SK-N-SH (cell line): ENCODE results near the gene ASCC3.

ENCODE experiments used
- TF ChIP-seq, protein P1 (sequence below): fragments of 200-600 bp; sonication (generic); IDR thresholded peaks from 2 replicates; pipeline ENCODE4 v1.6.1; 2017; ENCODE audit warnings: antibody characterized with exemption, mild to moderate bottlenecking, moderate library complexity
- TF ChIP-seq, protein P2 (sequence below): IDR thresholded peaks from 2 replicates; pipeline ENCODE4 v1.4.0; 2012; ENCODE audit warnings: low read depth

DNA sequence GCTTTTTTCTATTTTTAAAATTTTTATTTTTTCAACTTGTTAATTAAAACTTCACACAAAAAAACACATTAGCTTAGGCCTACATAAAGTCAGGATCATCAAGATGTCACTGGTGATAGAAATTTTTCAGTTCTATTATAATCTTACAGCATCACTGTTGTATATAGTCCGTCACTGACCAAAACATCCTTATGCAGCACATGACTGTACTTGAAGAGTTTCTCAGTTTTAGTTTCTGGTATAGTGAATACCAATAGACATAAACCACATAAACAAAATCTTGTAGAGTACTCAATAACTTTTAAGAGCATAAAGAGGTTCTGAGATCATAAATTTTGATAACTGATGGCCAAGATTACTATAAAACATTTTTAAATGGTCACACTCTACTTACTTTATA lies 71.8 kb downstream of the ASCC3 start:
- TF ChIP-seq, protein P1, sequence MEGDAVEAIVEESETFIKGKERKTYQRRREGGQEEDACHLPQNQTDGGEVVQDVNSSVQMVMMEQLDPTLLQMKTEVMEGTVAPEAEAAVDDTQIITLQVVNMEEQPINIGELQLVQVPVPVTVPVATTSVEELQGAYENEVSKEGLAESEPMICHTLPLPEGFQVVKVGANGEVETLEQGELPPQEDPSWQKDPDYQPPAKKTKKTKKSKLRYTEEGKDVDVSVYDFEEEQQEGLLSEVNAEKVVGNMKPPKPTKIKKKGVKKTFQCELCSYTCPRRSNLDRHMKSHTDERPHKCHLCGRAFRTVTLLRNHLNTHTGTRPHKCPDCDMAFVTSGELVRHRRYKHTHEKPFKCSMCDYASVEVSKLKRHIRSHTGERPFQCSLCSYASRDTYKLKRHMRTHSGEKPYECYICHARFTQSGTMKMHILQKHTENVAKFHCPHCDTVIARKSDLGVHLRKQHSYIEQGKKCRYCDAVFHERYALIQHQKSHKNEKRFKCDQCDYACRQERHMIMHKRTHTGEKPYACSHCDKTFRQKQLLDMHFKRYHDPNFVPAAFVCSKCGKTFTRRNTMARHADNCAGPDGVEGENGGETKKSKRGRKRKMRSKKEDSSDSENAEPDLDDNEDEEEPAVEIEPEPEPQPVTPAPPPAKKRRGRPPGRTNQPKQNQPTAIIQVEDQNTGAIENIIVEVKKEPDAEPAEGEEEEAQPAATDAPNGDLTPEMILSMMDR, result no peak
- TF ChIP-seq, protein P2, sequence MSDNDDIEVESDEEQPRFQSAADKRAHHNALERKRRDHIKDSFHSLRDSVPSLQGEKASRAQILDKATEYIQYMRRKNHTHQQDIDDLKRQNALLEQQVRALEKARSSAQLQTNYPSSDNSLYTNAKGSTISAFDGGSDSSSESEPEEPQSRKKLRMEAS, result no peak
